ENCODE measurements around the gene RORC.

The RORC gene

DNA sequence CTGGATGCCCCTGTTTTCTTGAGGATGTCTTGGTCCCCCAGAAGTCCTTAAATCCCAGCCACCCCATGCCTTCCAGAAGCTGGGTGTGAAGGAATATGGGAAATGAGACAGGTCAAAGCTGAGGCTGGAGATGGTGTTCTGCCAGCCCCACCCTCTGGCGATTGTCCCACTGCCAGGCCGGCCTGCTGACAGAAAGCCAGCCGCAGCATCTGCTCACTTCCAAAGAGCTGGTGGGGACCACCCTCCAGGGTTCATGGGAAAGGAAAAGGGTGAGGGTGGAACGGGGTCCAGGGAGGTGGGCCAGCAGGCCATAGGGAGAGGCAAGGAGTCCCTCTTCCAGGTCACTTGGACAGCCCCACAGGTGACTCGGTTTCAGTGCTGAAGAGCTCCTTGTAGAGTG is 24.5 kb downstream of the RORC start:
- TF ChIP-seq, protein P1, sequence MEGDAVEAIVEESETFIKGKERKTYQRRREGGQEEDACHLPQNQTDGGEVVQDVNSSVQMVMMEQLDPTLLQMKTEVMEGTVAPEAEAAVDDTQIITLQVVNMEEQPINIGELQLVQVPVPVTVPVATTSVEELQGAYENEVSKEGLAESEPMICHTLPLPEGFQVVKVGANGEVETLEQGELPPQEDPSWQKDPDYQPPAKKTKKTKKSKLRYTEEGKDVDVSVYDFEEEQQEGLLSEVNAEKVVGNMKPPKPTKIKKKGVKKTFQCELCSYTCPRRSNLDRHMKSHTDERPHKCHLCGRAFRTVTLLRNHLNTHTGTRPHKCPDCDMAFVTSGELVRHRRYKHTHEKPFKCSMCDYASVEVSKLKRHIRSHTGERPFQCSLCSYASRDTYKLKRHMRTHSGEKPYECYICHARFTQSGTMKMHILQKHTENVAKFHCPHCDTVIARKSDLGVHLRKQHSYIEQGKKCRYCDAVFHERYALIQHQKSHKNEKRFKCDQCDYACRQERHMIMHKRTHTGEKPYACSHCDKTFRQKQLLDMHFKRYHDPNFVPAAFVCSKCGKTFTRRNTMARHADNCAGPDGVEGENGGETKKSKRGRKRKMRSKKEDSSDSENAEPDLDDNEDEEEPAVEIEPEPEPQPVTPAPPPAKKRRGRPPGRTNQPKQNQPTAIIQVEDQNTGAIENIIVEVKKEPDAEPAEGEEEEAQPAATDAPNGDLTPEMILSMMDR (IDR thresholded peaks at IDR 0.05): no peak

- TF ChIP-seq, protein P1 (IDR thresholded peaks at IDR 0.05): no peak
Observed at GRCh38 chr1:151806170-151806569, 25.4 kb downstream of the RORC start.

- TF ChIP-seq, protein P1 (IDR thresholded peaks at IDR 0.05): no peak
Observed at GRCh38 chr1:151805066-151805820, 26.4 kb downstream of the RORC start, which contains the start of gene LINGO4. LINGO4 (minus strand) TSS chr1:151805419; CDS start chr1:151802704, 2,715 bp downstream.

DNA sequence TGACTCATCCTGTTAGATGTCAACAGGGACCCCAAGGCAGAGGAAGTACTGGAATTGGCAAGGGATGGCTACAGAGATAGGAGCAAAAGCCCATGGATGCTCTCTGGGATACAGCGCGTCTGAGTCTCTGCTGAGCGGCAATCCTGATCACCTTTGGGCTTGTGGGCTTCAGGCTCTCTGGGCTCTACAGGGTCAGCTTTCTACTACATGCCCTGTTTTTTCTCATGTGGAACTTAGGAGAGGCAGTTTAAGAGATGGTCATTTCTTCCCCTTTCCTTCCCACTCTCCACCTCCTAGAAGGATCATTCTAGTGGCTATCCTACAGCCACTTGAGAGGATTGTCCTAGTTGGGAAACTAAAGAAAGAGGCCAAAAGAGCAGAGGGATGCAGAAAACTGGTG is 27.7 kb downstream of the RORC start:
- TF ChIP-seq, protein P1 (IDR thresholded peaks at IDR 0.05): no peak

DNA sequence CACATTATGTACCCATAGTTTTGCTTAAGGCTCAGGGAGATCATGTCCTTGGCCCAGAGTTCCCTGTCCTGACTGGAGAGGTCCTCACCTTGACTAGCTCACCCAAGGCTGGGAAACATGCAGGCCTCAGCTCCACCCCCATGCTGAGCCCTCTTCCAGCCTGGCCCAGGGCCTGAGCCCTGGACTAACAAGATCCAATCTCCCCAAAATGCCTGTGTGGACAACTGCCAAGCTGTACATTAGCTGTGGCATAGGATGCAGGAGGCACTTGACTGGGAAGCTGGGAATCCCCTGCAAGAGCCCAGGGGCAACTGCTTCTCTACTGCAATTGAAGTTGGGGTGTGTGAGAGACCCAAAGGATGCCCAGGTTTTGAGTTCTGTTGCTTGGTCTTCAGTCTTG is 28.4 kb downstream of the RORC start:
- TF ChIP-seq, protein P1 (IDR thresholded peaks at IDR 0.05): no peak

GRCh38 chr1:151802372-151802771 is 29.2 kb downstream of the RORC start:
- TF ChIP-seq, protein P1 (IDR thresholded peaks at IDR 0.05): no peak

GRCh38 chr1:151801846-151802245 is 29.8 kb downstream of the RORC start:
- TF ChIP-seq, protein P1 (IDR thresholded peaks at IDR 0.05): no peak

All from LNCAP (cell line).